ENCODE data around the gene SET. TPM values are rescaled to one million over a fixed set of nuclear protein-coding genes. Genes with fewer than 3 reads are reported as not detected.

SET gene
- total and polyA plus RNA-seq, 2 of the 13 experiments (the other 11 are each of a cell fraction or from before 2014, with no cell fraction given), result 94.2 to 611 TPM

DNA sequence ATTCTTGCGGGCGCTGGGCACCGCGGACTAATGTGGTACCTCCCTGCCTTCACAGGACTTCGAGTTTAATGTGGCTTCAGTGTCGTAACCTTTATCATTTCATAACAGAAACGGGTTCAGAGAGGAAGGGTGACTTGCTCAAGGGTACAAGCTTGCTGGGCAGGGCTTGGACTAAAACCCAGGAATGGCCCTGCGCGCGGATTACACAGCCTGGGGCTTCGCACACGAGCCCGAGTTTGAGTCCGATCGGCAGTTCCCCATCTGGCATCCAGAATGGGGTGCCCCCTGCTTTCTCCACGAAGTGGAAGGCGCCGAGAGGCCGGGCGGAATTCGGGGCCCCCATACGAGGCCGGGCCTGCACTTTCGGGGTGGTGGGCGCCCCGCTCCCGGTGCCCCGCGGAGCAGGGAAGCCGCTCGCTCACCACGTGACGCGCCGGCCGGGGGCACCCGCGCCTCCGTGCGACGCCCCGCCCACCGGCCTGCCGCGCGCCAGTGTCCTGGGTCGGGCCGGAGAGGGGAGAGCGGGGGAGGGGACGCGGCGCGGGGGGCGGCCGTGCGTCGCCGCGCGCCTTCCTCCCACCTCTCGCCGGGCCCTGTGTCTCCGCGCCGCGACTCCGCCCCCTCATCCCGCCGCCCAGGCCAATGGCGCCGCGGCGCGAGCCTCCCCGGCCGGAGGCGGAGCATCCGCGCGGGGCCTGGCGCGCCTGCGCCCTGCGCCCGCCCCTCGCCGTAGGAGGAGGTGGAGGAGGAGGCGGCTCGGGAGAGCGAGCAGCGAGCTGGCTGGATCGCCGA is at the start of gene SET (continued):
- TF ChIP-seq MYPOP (CRISPR knock-in tag; IDR thresholded peaks at IDR 0.05) (peak; percentile 80), SIN3A (IDR thresholded peaks at IDR 0.05; ENCODE audit: borderline replicate concordance, low read depth, low read length) (no peak), SNAPC2 (CRISPR knock-in tag; IDR thresholded peaks at IDR 0.05) (no peak), TRIM22 (IDR thresholded peaks at IDR 0.05) (no peak), ZNF709 (CRISPR knock-in tag; IDR thresholded peaks at IDR 0.05) (peak; percentile 39; the same call in 1 of the 2 replicates), ZNF670 (CRISPR knock-in tag; IDR thresholded peaks at IDR 0.05; ENCODE audit: borderline replicate concordance) (peak; percentile 45; the same call in 1 of the 2 replicates), KDM5A (IDR thresholded peaks at IDR 0.05; ENCODE audit: borderline replicate concordance, low read length) (peak; percentile 31; the same call in 1 of the 2 replicates), ZNF331 (CRISPR knock-in tag; IDR thresholded peaks at IDR 0.05) (0 out of 2 replicates have a peak, but pooled peaks have one; percentile 4), TARDBP (CRISPR knock-in tag; IDR thresholded peaks at IDR 0.05) (peak; percentile 58; the same call in 1 of the 2 replicates), TCF7L2 (IDR thresholded peaks at IDR 0.05; ENCODE audit: low read depth, low read length) (no peak), YEATS4 (CRISPR knock-in tag; IDR thresholded peaks at IDR 0.05; ENCODE audit: borderline replicate concordance) (peak; percentile 56; the same call in 1 of the 2 replicates), KAT8 (CRISPR knock-in tag; IDR thresholded peaks at IDR 0.05) (peak; percentile 48; the same call in 1 of the 2 replicates), MED1 (CRISPR knock-in tag; IDR thresholded peaks at IDR 0.05) (no peak; the same call in none of the 2 replicates), KLF12 (CRISPR knock-in tag; IDR thresholded peaks at IDR 0.05; ENCODE audit: borderline replicate concordance) (0 out of 2 replicates have a peak, but pooled peaks have one; percentile 34), SIN3B (IDR thresholded peaks at IDR 0.05; ENCODE audit: low read length) (no peak), RBFOX2 (IDR thresholded peaks at IDR 0.05; ENCODE audit: low read depth, low read length) (peak; percentile 94), ZNF441 (CRISPR knock-in tag; IDR thresholded peaks at IDR 0.05; ENCODE audit: borderline replicate concordance) (peak; percentile 73), ZSCAN22 (CRISPR knock-in tag; IDR thresholded peaks at IDR 0.05) (no peak), MATR3 (CRISPR knock-in tag; IDR thresholded peaks at IDR 0.05) (no peak), TP53 (CRISPR knock-in tag; conservative IDR thresholded peaks at IDR 0.05) (no peak; the same call in 1 of the 2 replicates), ZNF607 (CRISPR knock-in tag; IDR thresholded peaks at IDR 0.05; ENCODE audit: borderline replicate concordance) (0 out of 2 replicates have a peak, but pooled peaks have one; percentile 4), MXI1 (IDR thresholded peaks at IDR 0.05; ENCODE audit: borderline replicate concordance, low read depth, low read length) (peak; percentile 67; the same call in 1 of the 3 replicates), ZNF546 (CRISPR knock-in tag; conservative IDR thresholded peaks at IDR 0.05) (no peak), HCFC1 (IDR thresholded peaks at IDR 0.05; ENCODE audit: low read depth, low read length) (0 out of 2 replicates have a peak, but pooled peaks have one; percentile 8)
- TF ChIP-seq, protein P1, sequence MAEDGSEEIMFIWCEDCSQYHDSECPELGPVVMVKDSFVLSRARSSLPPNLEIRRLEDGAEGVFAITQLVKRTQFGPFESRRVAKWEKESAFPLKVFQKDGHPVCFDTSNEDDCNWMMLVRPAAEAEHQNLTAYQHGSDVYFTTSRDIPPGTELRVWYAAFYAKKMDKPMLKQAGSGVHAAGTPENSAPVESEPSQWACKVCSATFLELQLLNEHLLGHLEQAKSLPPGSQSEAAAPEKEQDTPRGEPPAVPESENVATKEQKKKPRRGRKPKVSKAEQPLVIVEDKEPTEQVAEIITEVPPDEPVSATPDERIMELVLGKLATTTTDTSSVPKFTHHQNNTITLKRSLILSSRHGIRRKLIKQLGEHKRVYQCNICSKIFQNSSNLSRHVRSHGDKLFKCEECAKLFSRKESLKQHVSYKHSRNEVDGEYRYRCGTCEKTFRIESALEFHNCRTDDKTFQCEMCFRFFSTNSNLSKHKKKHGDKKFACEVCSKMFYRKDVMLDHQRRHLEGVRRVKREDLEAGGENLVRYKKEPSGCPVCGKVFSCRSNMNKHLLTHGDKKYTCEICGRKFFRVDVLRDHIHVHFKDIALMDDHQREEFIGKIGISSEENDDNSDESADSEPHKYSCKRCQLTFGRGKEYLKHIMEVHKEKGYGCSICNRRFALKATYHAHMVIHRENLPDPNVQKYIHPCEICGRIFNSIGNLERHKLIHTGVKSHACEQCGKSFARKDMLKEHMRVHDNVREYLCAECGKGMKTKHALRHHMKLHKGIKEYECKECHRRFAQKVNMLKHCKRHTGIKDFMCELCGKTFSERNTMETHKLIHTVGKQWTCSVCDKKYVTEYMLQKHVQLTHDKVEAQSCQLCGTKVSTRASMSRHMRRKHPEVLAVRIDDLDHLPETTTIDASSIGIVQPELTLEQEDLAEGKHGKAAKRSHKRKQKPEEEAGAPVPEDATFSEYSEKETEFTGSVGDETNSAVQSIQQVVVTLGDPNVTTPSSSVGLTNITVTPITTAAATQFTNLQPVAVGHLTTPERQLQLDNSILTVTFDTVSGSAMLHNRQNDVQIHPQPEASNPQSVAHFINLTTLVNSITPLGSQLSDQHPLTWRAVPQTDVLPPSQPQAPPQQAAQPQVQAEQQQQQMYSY (CRISPR knock-in tag; IDR thresholded peaks at IDR 0.05), result peak; percentile 60; the same call in 1 of the 2 replicates
